A673 (cell line): ENCODE data around the gene NME3. TPM values are rescaled to one million over a fixed set of nuclear protein-coding genes. Genes with fewer than 3 reads are reported as not detected.

Experiments used
- BruUV-seq: library from RNA; stranded (reverse); fragments of 400-500 nt; replicated peaks from 2 replicates; lab custom pipeline; 2021; lab: Mats Ljungman, UMichigan
- CTCF ChIA-PET: fragments of 300-600 bp; sonication (Branson Sonifier 250); formaldehyde crosslinking; loops from one replicate; lab custom pipeline; 2022; ENCODE audit warnings: antibody characterized with exemption; lab: Charles Lee
- POLR2A ChIA-PET: fragments of 300-600 bp; sonication (Branson Sonifier 250); formaldehyde crosslinking; loops from one replicate; lab custom pipeline; 2022; ENCODE audit warnings: antibody characterized with exemption; ENCODE audit not compliant: low non-redundant PET; lab: Charles Lee
- DNase-seq: peaks from one replicate; pipeline ENCODE4 v3.0.0-alpha.2; 2015; ENCODE audit warnings: low spot score
- H3K27ac ChIP-seq: fragments of 200-600 bp; sonication (generic); 2 replicates; pipeline ENCODE4 v1.5.1; 2016; ENCODE audit warnings: mixed run types, low read depth, mild to moderate bottlenecking, mixed read lengths, antibody characterized with exemption, low read length; ENCODE audit not compliant: poor library complexity, severe bottlenecking
- H3K27me3 ChIP-seq: fragments of 200-600 bp; sonication (generic); replicated peaks from 2 replicates; pipeline ENCODE4 v1.6.1; 2017; ENCODE audit warnings: mixed run types, low read depth, mild to moderate bottlenecking, mixed read lengths, antibody characterized with exemption, low read length; ENCODE audit not compliant: insufficient read depth, poor library complexity
- H3K36me3 ChIP-seq: fragments of 200-600 bp; sonication (generic); 2 replicates; pipeline ENCODE4 v1.6.1; 2016; ENCODE audit warnings: mixed run types, mild to moderate bottlenecking, mixed read lengths, antibody characterized with exemption, low read length; ENCODE audit not compliant: insufficient read depth, poor library complexity, severe bottlenecking
- H3K4me1 ChIP-seq: fragments of 200-600 bp; sonication (generic); 2 replicates; pipeline ENCODE4 v1.6.1; 2017; ENCODE audit warnings: mixed run types, mild to moderate bottlenecking, mixed read lengths, antibody characterized with exemption, low read length; ENCODE audit not compliant: insufficient read depth, poor library complexity, severe bottlenecking
- H3K4me3 ChIP-seq: fragments of 200-600 bp; sonication (generic); 2 replicates; pipeline ENCODE4 v1.5.1; 2016; ENCODE audit warnings: low read depth, mixed run types, mild to moderate bottlenecking, mixed read lengths, low read length; ENCODE audit not compliant: poor library complexity, severe bottlenecking
- H3K9me3 ChIP-seq: fragments of 200-600 bp; sonication (generic); 2 replicates; pipeline ENCODE4 v1.6.1; 2016; ENCODE audit warnings: mixed run types, low read depth, mild to moderate bottlenecking, mixed read lengths, antibody characterized with exemption, low read length; ENCODE audit not compliant: poor library complexity, severe bottlenecking
- EZH2 ChIP-seq: fragments of 200-600 bp; sonication (generic); IDR thresholded peaks from 2 replicates; pipeline ENCODE4 v1.6.1; 2017; ENCODE audit warnings: borderline replicate concordance, low read depth, mild to moderate bottlenecking, mixed read lengths, antibody characterized with exemption, low read length; ENCODE audit not compliant: poor library complexity, severe bottlenecking
- intact Hi-C: fragments of 100-400 bp; cut with micrococcal nuclease; formaldehyde crosslinking; loops from one replicate; pipeline ENCODE4 v1.10.0; 2022; ENCODE audit not compliant: unreplicated experiment
- total RNA-seq: library from RNA; stranded (reverse); gene quantifications from 2 replicates; pipeline ENCODE4 v1.2.3, GENCODE V29; 2021
- TF ChIP-seq, protein P1 (sequence below): fragments of 300-800, 200-600 bp; sonication (generic); conservative IDR thresholded peaks from 2 replicates; pipeline ENCODE4 v1.5.1; 2017; ENCODE audit warnings: low read depth, mild to moderate bottlenecking, antibody characterized with exemption, low read length, moderate library complexity, mixed read lengths

Gene NME3
- total RNA-seq, 1 experiment from 2014 or later: 35.3 TPM

GRCh38 chr16:1790261-1790610 is 18.9 kb upstream of the NME3 start:
- POLR2A ChIA-PET: interaction anchor here (0.6 kb wide), 1 partner anchor 11 kb away, joined by 3 read pairs; no protein-coding TSS in a partner anchor

GRCh38 chr16:1789643-1790045 is 18.3 kb upstream of the NME3 start:
- H3K9me3 ChIP-seq: no peaks in the 10 kb centered on the region
- intact Hi-C loops: no loop called here
- H3K36me3 ChIP-seq: peaks cover 18% of the 10 kb centered on the region
- H3K4me1 ChIP-seq: no peaks in the 10 kb centered on the region
- CTCF ChIA-PET: no interaction called here
- H3K4me3 ChIP-seq: no peak overlapping the region
- DNase-seq: no peak
- no peaks in the 10 kb centered on the region for H3K27me3 ChIP-seq
- TF ChIP-seq, protein P1, sequence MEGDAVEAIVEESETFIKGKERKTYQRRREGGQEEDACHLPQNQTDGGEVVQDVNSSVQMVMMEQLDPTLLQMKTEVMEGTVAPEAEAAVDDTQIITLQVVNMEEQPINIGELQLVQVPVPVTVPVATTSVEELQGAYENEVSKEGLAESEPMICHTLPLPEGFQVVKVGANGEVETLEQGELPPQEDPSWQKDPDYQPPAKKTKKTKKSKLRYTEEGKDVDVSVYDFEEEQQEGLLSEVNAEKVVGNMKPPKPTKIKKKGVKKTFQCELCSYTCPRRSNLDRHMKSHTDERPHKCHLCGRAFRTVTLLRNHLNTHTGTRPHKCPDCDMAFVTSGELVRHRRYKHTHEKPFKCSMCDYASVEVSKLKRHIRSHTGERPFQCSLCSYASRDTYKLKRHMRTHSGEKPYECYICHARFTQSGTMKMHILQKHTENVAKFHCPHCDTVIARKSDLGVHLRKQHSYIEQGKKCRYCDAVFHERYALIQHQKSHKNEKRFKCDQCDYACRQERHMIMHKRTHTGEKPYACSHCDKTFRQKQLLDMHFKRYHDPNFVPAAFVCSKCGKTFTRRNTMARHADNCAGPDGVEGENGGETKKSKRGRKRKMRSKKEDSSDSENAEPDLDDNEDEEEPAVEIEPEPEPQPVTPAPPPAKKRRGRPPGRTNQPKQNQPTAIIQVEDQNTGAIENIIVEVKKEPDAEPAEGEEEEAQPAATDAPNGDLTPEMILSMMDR: no peak
- no peak for TF ChIP-seq EZH2
- H3K27ac ChIP-seq: no peak overlapping the region
- BruUV-seq: no TSS peak
- POLR2A ChIA-PET: no interaction called here

More at GRCh38 chr16:1790261-1790610, 18.9 kb upstream of the NME3 start:
- Histone ChIP-seq H3K4me1 (no peaks in the 10 kb centered on the region), H3K27me3 (no peaks in the 10 kb centered on the region), H3K9me3 (no peaks in the 10 kb centered on the region), H3K27ac (no peak overlapping the region), H3K36me3 (peaks cover 18% of the 10 kb centered on the region), H3K4me3 (no peak overlapping the region)
- BruUV-seq: no TSS peak
- intact Hi-C loops: no loop called here
- CTCF ChIA-PET: no interaction called here
- TF ChIP-seq, protein P1: no peak
- TF ChIP-seq EZH2: no peak
- no peak for DNase-seq

- H3K4me1 ChIP-seq: no peaks in the 10 kb centered on the region
- no peaks in the 10 kb centered on the region for H3K27me3 ChIP-seq
- H3K36me3 ChIP-seq: peaks cover 18% of the 10 kb centered on the region
- TF ChIP-seq, protein P1: no peak
- no peak for TF ChIP-seq EZH2
- BruUV-seq: no TSS peak
- DNase-seq: no peak
- ChIA-PET CTCF (no interaction called here), POLR2A (no interaction called here)
- H3K4me3 ChIP-seq: no peak overlapping the region
- H3K9me3 ChIP-seq: no peaks in the 10 kb centered on the region
- intact Hi-C loops: no loop called here
- H3K27ac ChIP-seq: no peak overlapping the region
These were observed 17.4 kb upstream of the NME3 start for GRCh38 chr16:1788708-1789100.
